AG04449 (cell line): ENCODE measurements around the gene LDHAL6A.
A peak's percentile ranks its signal among the peaks of the same experiment; 100 is the strongest.

ENCODE experiments used
- CTCF ChIA-PET: fragments of 350-600 bp; formaldehyde crosslinking; extraction: SDS; loops from one replicate; lab custom pipeline; 2021; ENCODE audit warnings: antibody characterized with exemption; lab: Yijun Ruan, JAX
- POLR2A ChIA-PET: fragments of 400-600, 350-600 bp; formaldehyde crosslinking; extraction: SDS; loops from one replicate; lab custom pipeline; 2020; ENCODE audit warnings: antibody characterized with exemption, inconsistent platforms; lab: Yijun Ruan, JAX
- DNase-seq: peaks from one replicate; pipeline ENCODE4 v3.0.0-alpha.2; 2010; ENCODE audit warnings: low read depth, low spot score
- H3K4me3 ChIP-seq: 2 replicates; pipeline ENCODE4 v1.5.1; 2011; ENCODE audit warnings: low read depth, mild to moderate bottlenecking, control low read depth, low read length
- TF ChIP-seq, protein P1 (sequence below): IDR thresholded peaks from one replicate; pipeline ENCODE4 v1.5.1; 2011; ENCODE audit warnings: mild to moderate bottlenecking, moderate library complexity, low read length, control low read depth, inconsistent platforms; ENCODE audit not compliant: insufficient read depth; ENCODE audit errors: missing control alignments

LDHAL6A gene

DNA sequence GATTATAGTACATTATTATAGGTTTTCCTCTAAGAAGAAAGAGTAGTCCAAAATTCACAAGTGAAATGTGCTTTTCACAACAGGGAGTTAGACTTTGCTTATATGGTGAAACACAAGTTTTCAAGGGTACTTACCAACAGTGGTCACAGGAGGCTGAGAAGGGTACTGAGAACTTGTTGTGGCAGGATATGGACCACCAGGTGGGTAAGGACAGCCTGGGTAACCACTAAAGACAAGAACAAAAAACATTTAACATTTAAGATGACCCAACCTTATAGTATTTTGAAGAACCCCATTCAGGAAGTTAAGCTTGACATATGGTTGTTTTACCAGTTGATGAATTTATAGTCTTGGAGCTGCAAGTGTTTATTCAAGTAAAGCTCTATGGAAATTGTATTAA lies 46.7 kb downstream of the LDHAL6A start:
- CTCF ChIA-PET = interaction anchor here (0.9 kb wide), 1 partner anchor 8 kb away, joined by 5 read pairs; no protein-coding TSS in a partner anchor
- DNase-seq = no peak
- POLR2A ChIA-PET = no interaction called here
- TF ChIP-seq, protein P1, sequence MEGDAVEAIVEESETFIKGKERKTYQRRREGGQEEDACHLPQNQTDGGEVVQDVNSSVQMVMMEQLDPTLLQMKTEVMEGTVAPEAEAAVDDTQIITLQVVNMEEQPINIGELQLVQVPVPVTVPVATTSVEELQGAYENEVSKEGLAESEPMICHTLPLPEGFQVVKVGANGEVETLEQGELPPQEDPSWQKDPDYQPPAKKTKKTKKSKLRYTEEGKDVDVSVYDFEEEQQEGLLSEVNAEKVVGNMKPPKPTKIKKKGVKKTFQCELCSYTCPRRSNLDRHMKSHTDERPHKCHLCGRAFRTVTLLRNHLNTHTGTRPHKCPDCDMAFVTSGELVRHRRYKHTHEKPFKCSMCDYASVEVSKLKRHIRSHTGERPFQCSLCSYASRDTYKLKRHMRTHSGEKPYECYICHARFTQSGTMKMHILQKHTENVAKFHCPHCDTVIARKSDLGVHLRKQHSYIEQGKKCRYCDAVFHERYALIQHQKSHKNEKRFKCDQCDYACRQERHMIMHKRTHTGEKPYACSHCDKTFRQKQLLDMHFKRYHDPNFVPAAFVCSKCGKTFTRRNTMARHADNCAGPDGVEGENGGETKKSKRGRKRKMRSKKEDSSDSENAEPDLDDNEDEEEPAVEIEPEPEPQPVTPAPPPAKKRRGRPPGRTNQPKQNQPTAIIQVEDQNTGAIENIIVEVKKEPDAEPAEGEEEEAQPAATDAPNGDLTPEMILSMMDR = no peak
- H3K4me3 ChIP-seq = no peak overlapping the region

DNA sequence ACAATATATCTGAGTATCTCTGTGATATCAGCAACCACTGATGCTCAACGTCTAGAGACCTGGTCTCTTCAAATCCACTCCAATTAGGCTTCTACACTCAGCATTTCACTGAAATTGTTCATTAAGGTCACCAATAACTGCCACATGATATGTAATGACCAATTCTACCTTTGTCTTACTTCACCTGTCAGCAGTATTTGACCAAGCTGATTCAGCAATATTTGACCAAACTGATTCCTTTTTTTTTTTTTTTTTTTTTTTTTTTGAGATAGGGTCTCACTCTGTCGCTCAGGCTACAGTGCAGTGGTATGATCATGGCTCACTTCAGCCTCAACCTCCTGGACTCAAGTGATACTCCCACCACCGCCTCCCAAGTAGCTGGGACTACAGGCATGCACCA lies 65.5 kb downstream of the LDHAL6A start:
- TF ChIP-seq, protein P1 = no peak
- ChIA-PET CTCF (no interaction called here), POLR2A (interaction anchor here (0.7 kb wide), 1 partner anchor 46 kb away, joined by 3 read pairs; no protein-coding TSS in a partner anchor)
- DNase-seq = no peak
- no peak overlapping the region for H3K4me3 ChIP-seq

DNA sequence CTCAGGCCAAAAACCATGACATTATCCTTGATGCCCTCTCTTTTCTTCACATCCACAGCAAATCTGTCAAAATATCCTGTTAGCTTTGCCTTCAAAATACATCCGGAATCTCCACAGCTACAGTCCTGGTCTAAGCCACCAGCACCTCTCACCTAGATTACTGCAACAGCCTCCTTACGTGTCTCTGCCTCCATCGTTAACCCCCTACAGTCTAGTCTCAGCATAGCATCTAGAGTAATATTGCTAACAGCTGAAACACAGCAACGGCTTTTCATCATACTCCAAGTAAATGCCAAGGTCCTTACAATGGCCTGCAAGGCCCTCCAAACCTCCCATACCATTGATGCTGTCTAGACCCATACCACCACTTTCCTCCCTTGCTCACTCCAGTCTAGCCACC lies 66.7 kb downstream of the LDHAL6A start:
- DNase-seq = no peak
- CTCF ChIA-PET = interaction anchor here (0.9 kb wide), 1 partner anchor 198 kb away, joined by 3 read pairs; no protein-coding TSS in a partner anchor
- no peak overlapping the region for H3K4me3 ChIP-seq
- TF ChIP-seq, protein P1 = no peak
- POLR2A ChIA-PET = no interaction called here

DNA sequence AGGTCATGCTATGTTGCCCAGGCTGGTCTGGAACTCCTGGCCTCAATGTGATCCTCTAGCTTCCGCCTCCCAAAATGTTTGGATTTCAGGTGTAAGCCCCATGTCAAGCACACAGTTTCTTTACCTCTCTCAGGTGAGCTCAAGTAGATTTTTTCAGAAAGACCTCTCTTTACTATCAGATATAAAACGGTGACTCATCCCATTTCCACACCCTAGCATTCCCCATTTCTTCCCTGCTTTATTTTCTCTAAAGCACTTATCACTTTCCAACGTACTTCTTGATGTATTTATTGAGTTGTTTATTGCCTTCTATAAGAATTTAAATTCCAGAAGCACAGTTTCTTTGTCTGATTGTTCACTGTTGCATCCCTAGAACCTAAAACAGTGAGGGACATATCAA lies 67.4 kb downstream of the LDHAL6A start:
- TF ChIP-seq, protein P1 = no peak
- CTCF ChIA-PET = interaction anchor here (0.9 to 1.2 kb wide), 2 partner anchors 13 to 198 kb away, joined by 3 read pairs; no protein-coding TSS in a partner anchor
- POLR2A ChIA-PET = no interaction called here
- no peak overlapping the region for H3K4me3 ChIP-seq
- no peak for DNase-seq

DNA sequence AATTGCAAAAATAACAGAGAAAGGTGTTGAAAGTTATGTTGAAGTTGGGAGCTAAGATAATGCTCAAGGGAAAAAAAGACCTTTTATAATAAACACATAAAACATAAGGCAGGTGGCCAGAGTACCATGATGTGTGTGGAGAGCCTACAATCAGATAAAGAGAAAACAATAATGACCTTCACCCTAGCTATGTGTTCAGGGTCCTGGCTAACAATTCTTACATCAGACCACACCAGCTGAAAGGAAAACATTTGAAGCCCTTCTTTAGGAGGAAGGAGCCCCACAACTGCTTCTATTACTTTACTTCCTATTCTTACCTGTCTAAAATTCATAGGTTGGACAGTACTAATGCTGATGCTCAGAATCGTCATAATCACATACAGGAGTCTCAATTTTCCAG lies 68.6 kb downstream of the LDHAL6A start:
- TF ChIP-seq, protein P1 = no peak
- CTCF ChIA-PET = interaction anchor here (1.2 kb wide), 1 partner anchor 11 kb away, joined by 3 read pairs; no protein-coding TSS in a partner anchor
- DNase-seq = no peak
- POLR2A ChIA-PET = no interaction called here
- no peak overlapping the region for H3K4me3 ChIP-seq

DNA sequence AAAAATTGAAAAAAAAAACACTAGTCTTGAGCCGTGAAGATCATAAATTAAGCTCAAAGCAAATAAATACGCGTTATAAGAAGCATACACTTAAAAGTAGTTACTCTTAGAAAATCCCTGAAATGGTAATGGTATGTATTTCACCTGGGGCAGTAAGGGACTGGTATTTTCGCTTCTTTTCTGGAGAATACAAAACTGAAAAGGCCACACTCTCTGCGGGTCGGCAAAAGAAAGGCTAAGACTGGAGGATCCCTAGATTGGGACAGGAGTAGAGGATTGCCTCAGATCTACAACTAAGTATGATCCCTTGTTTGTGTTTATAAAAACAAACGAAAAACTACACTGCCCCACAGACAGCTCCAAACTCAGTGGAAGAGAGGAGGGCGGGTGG lies 70.5 kb downstream of the LDHAL6A start:
- TF ChIP-seq, protein P1 = no peak
- DNase-seq = no peak
- ChIA-PET CTCF (interaction anchor here (1.0 to 2.4 kb wide), 6 partner anchors 11 to 282 kb away, joined by 3 to 11 read pairs (median 4); no protein-coding TSS in a partner anchor), POLR2A (interaction anchor here (0.7 to 1.8 kb wide), 4 partner anchors 107 to 172 kb away, joined by 3 to 7 read pairs (median 5); partner anchors contain the start of genes LDHA, SPTY2D1 and TMEM86A)
- H3K4me3 ChIP-seq = peak overlapping the region; percentile 84
